Measurements from ENCODE around the gene STIM1. TPM values are rescaled to one million over a fixed set of nuclear protein-coding genes. Genes with fewer than 3 reads are reported as not detected.

Gene STIM1
- total RNA-seq, 2 experiments from 2014 or later, result 62.9 to 68.5 TPM

- peaks cover 48% of the 10 kb centered on the region for H3K4me1 Mint-ChIP-seq (ENCODE audit: low read depth)
- no peak overlapping the region for H3K4me3 Mint-ChIP-seq
- peak overlapping the region; percentile 72 for H3K27ac Mint-ChIP-seq
- no peaks in the 10 kb centered on the region for H3K27me3 Mint-ChIP-seq (ENCODE audit: low read depth)
- intact Hi-C loops (cut with micrococcal nuclease), result no loop called here
- no peaks in the 10 kb centered on the region for H3K9me3 Mint-ChIP-seq
- CTCF ChIA-PET, result interaction anchor here (1.3 kb wide), 1 partner anchor 237 kb away, joined by 3 read pairs; no protein-coding TSS in a partner anchor
- H3K36me3 Mint-ChIP-seq (ENCODE audit: low read depth), result peaks cover 33% of the 10 kb centered on the region
- DNase-seq, result no peak
Observed at GRCh38 chr11:4086575-4087353, 231.3 kb downstream of the STIM1 start.

DNA sequence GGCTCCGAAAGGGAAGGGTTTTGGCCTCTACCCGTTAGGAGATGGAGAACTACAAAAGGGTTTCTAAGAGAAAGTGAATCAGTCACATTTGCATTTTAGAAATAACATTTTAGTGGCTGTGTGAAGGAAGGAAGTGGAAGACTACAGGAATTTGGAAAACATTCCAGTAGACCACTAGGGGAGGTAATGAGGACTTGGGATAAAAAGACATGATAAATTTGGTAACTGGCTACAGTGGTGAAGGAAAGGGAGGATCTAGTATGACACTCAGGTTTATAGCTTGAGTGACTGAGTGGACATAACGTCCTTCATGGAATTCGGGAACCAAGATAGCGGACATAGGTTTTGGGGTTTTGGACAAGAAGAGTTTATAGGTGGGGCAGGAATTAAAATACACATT is 232.1 kb downstream of the STIM1 start:
- peak overlapping the region; percentile 72 for H3K27ac Mint-ChIP-seq
- H3K4me1 Mint-ChIP-seq (ENCODE audit: low read depth), result peaks cover 56% of the 10 kb centered on the region
- H3K27me3 Mint-ChIP-seq (ENCODE audit: low read depth), result no peaks in the 10 kb centered on the region
- H3K36me3 Mint-ChIP-seq (ENCODE audit: low read depth), result peaks cover 35% of the 10 kb centered on the region
- H3K9me3 Mint-ChIP-seq, result no peaks in the 10 kb centered on the region
- no peak for DNase-seq
- CTCF ChIA-PET, result interaction anchor here (0.8 kb wide), 1 partner anchor 15 kb away, joined by 3 read pairs; no protein-coding TSS in a partner anchor
- no peak overlapping the region for H3K4me3 Mint-ChIP-seq
- intact Hi-C loops (cut with micrococcal nuclease), result no loop called here

DNA sequence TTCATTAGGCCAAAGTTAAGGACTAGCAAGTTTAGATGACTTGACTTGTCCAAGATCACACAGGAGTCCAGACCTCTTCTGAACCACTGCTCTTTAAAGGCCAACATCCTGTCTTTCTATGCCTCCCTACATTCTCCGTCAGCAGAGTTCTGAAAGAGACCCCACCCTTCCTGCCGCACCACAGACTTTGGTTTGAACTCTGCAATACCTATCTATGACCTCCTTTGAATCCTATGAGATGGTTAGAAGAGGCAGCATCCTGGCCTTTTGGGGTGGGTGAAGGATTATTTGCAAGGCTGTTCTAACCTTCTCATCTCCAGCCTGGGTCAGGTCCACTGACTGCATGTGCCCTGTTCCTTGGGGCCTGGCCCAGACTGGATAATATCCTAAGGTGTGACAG is 234.8 kb downstream of the STIM1 start:
- H3K9me3 Mint-ChIP-seq, result no peaks in the 10 kb centered on the region
- CTCF ChIA-PET, result interaction anchor here (0.6 to 0.9 kb wide), 2 partner anchors 17 to 241 kb away, joined by 3 read pairs; no protein-coding TSS in a partner anchor
- intact Hi-C loops (cut with micrococcal nuclease), result no loop called here
- H3K36me3 Mint-ChIP-seq (ENCODE audit: low read depth), result peaks cover 30% of the 10 kb centered on the region
- H3K27me3 Mint-ChIP-seq (ENCODE audit: low read depth), result no peaks in the 10 kb centered on the region
- peaks cover 66% of the 10 kb centered on the region for H3K4me1 Mint-ChIP-seq (ENCODE audit: low read depth)
- peak; percentile 33 for DNase-seq
- H3K4me3 Mint-ChIP-seq, result no peak overlapping the region
- H3K27ac Mint-ChIP-seq, result peak overlapping the region; percentile 77

DNA sequence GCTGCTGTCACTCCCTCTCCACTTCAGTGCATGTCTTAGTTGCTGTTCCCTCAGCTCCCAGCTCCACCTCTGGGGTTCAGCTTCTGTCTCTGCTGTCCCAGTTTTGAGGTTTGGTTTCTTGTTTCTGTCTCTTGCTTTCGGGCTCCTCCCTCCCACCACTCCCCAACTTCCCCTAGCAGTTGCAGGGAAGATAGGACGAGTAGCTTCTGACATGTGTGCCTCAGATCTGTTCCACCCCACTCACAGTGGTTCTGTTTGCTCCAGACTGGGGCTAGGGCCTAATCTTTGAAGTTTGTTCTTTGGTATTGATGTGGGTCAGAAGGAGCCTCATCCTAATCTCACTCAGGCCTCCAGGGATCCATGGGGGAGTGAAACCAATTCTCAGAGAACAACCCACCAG is 236.6 kb downstream of the STIM1 start:
- Mint-ChIP-seq H3K36me3 (ENCODE audit: low read depth) (peaks cover 35% of the 10 kb centered on the region), H3K4me1 (ENCODE audit: low read depth) (peaks cover 73% of the 10 kb centered on the region), H3K9me3 (no peaks in the 10 kb centered on the region), H3K27me3 (ENCODE audit: low read depth) (no peaks in the 10 kb centered on the region), H3K27ac (peak overlapping the region; percentile 90), H3K4me3 (peak overlapping the region; percentile 22)
- DNase-seq, result peak; percentile 58
- intact Hi-C loops (cut with micrococcal nuclease), result loop anchor here (2.0 kb wide), 1 partner anchor 33 kb away; no protein-coding TSS in a partner anchor
- CTCF ChIA-PET, result interaction anchor here (0.7 to 1.2 kb wide), 2 partner anchors 19 to 243 kb away, joined by 4 read pairs; no protein-coding TSS in a partner anchor

DNA sequence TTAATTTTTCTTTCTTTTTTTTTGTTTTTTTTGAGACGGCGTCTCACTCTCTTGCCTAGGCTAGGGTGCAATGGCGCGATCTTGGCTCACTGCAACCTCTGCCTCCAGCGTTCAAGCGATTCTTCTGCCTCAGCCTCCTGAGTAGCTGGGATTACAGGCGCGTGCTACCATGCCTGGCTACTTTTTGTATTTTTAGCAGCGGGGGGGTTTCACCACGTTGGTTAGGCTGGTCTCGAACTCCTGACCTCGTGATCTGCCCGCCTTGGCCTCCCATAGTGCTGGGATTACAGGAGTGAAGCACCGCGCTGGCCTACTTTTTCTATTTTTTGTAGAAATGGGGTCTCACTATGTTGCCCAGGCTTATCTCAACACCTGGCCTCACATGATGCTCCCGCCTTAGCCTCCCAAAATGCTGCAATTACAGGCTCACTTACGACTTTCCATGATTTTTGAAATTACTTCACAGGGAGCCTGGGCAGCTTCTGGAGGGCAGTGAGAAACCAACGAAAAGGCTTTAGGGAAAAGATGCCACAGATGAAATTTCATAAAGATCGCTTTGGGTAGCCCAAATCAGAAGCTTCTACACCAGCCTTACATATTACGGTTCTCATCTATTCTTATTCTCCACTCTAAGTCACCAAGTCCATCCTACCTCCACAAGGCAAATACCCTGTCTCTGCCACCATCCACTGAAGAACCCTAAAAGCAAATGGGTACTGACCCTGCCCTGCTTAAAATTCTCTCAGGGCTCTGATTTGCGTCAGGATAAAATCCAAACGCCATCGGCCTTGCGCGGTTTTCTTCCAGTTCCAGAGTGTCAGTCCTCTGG is 238.3 kb downstream of the STIM1 start:
- no peak for DNase-seq
- Mint-ChIP-seq H3K27ac (peak overlapping the region; percentile 97), H3K27me3 (ENCODE audit: low read depth) (no peaks in the 10 kb centered on the region), H3K4me1 (ENCODE audit: low read depth) (peaks cover 71% of the 10 kb centered on the region), H3K9me3 (no peaks in the 10 kb centered on the region), H3K4me3 (peak overlapping the region; percentile 98), H3K36me3 (ENCODE audit: low read depth) (peaks cover 33% of the 10 kb centered on the region)
- CTCF ChIA-PET, result interaction anchor here (0.6 to 1.5 kb wide), 3 partner anchors 22 to 409 kb away, joined by 3 to 4 read pairs (median 4); no protein-coding TSS in a partner anchor
- intact Hi-C loops (cut with micrococcal nuclease), result loop anchor here (1.0 to 2.0 kb wide), 4 partner anchors 35 to 296 kb away; partner anchors contain the start of gene NUP98

GRCh38 chr11:4094348-4095291 is 239.2 kb downstream of the STIM1 start, which contains the start of gene RRM1:
Gene RRM1 (plus strand): TSS chr11:4094799. CDS start chr11:4095013, 214 bp downstream.
- H3K27ac Mint-ChIP-seq, result peak within 1 kb of the TSS; percentile 97
- H3K4me1 Mint-ChIP-seq (ENCODE audit: low read depth), result peaks cover 73% of the 10 kb centered on the region
- peak within 1 kb of the TSS; percentile 98 for H3K4me3 Mint-ChIP-seq
- intact Hi-C loops (cut with micrococcal nuclease), result loop anchor here (1.0 kb wide), 3 partner anchors 240 to 297 kb away; partner anchors contain the start of gene NUP98
- no peaks in the 10 kb centered on the region for H3K27me3 Mint-ChIP-seq (ENCODE audit: low read depth)
- peak; percentile 96 for DNase-seq
- H3K9me3 Mint-ChIP-seq, result no peaks in the 10 kb centered on the region
- CTCF ChIA-PET, result interaction anchor here (0.6 to 1.5 kb wide), 3 partner anchors 23 to 410 kb away, joined by 3 to 4 read pairs (median 4); no protein-coding TSS in a partner anchor
- H3K36me3 Mint-ChIP-seq (ENCODE audit: low read depth), result peaks cover 36% of the 10 kb centered on the region

GRCh38 chr11:4095509-4096230 is 240.2 kb downstream of the STIM1 start:
- Mint-ChIP-seq H3K36me3 (ENCODE audit: low read depth) (peaks cover 36% of the 10 kb centered on the region), H3K4me1 (ENCODE audit: low read depth) (peaks cover 70% of the 10 kb centered on the region)
- CTCF ChIA-PET, result interaction anchor here (0.6 to 1.5 kb wide), 3 partner anchors 18 to 241 kb away, joined by 3 to 4 read pairs (median 3); no protein-coding TSS in a partner anchor

DNA sequence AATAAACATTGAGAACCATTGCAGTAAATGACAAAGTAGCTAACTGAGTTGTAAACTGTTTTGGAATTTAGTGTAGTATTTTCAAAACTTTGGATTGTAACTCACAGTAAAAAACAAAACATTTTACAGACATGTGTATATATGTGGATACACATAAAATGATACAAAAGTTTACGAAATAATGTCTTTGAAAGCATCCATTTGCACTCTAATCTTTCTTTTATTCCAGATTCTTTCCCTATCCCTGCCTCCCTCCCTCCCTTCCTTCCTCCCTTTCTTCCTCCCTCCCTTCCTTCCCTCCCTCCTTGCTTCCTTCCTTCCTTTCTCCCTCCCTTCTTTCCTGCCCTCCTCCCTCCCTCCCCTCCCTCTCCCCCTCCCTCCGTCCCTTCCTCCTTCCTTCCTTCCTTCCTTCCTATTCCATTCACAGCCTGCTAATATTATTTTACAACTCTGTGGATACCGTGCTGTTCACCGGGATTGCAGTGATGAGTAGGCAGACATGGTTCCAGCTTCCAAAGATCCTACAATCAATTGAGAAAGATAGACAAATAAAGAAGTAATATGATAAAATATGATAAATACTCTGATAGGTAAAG is 242.7 kb downstream of the STIM1 start:
- H3K9me3 Mint-ChIP-seq, result no peaks in the 10 kb centered on the region
- CTCF ChIA-PET, result interaction anchor here (1.1 kb wide), 1 partner anchor 260 kb away, joined by 3 read pairs; no protein-coding TSS in a partner anchor
- H3K27me3 Mint-ChIP-seq (ENCODE audit: low read depth), result no peaks in the 10 kb centered on the region
- intact Hi-C loops (cut with micrococcal nuclease), result no loop called here
- peaks cover 55% of the 10 kb centered on the region for H3K4me1 Mint-ChIP-seq (ENCODE audit: low read depth)
- H3K27ac Mint-ChIP-seq, result no peak overlapping the region
- no peak overlapping the region for H3K4me3 Mint-ChIP-seq
- no peak for DNase-seq
- peaks cover 44% of the 10 kb centered on the region for H3K36me3 Mint-ChIP-seq (ENCODE audit: low read depth)

More at GRCh38 chr11:4095509-4096230, 240.2 kb downstream of the STIM1 start:
- intact Hi-C loops (cut with micrococcal nuclease), result no loop called here
- no peak for DNase-seq
- Mint-ChIP-seq H3K27me3 (ENCODE audit: low read depth) (no peaks in the 10 kb centered on the region), H3K27ac (peak overlapping the region; percentile 97), H3K4me3 (peak overlapping the region; percentile 98), H3K9me3 (no peaks in the 10 kb centered on the region)

DNA sequence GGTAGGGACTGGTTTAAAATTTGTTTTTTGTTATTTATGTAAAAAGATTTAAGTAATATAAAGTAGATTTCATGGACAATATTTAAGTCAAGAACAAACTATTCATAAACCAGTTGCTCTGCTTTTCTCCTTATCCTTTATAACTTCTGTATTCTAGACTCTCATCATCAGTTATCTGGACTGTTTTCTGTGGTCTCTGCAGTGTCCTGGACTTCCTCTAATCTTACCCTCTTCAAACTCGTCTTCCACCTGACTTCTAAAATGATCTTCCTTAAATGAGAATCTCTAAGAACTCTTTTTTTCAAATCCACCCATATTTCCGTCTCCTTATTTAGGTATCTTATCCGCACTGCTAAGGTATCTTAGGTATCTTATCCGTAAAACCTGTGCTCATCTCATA is 247.2 kb downstream of the STIM1 start:
- no peak for DNase-seq
- Mint-ChIP-seq H3K27me3 (ENCODE audit: low read depth) (no peaks in the 10 kb centered on the region), H3K4me1 (ENCODE audit: low read depth) (peaks cover 33% of the 10 kb centered on the region), H3K4me3 (no peak overlapping the region), H3K27ac (no peak overlapping the region), H3K9me3 (no peaks in the 10 kb centered on the region), H3K36me3 (ENCODE audit: low read depth) (peaks cover 40% of the 10 kb centered on the region)
- CTCF ChIA-PET, result no interaction called here
- intact Hi-C loops (cut with micrococcal nuclease), result loop anchor here (5.0 kb wide), 1 partner anchor 50 kb away; no protein-coding TSS in a partner anchor

GRCh38 chr11:4103269-4103668 is 247.8 kb downstream of the STIM1 start:
- CTCF ChIA-PET, result no interaction called here
- no peaks in the 10 kb centered on the region for H3K9me3 Mint-ChIP-seq
- intact Hi-C loops (cut with micrococcal nuclease), result loop anchor here (5.0 kb wide), 1 partner anchor 49 kb away; no protein-coding TSS in a partner anchor

More at GRCh38 chr11:4103269-4103668, 247.8 kb downstream of the STIM1 start:
- H3K36me3 Mint-ChIP-seq (ENCODE audit: low read depth), result peaks cover 43% of the 10 kb centered on the region
- DNase-seq, result no peak
- no peaks in the 10 kb centered on the region for H3K27me3 Mint-ChIP-seq (ENCODE audit: low read depth)
- no peak overlapping the region for H3K27ac Mint-ChIP-seq
- no peak overlapping the region for H3K4me3 Mint-ChIP-seq
- peaks cover 31% of the 10 kb centered on the region for H3K4me1 Mint-ChIP-seq (ENCODE audit: low read depth)

Data from activated naive CD4-positive, alpha-beta T cell treated with anti-CD3 and anti-CD28 coated beads for 36 hours (primary cell).